Stimulated activated CD4-positive, alpha-beta T cell treated with anti-CD3 and anti-CD28 coated beads, Interleukin-12 subunit alpha, Interleukin-12 subunit beta, amount 100 ng/mL, for 24 hours (primary cell): Measurements from ENCODE around the gene ULK3.

Experiments used
- DNase-seq, 2 experiments: peaks; one replicate each; pipeline ENCODE4 v3.0.0-alpha.2; 2020; ENCODE audit warnings: low read depth in 2 of 2

Gene ULK3

GRCh38 chr15:74799255-74799855 lies 43.6 kb downstream of the ULK3 start:
- DNase-seq: no peak

- DNase-seq: no peak
Observed at GRCh38 chr15:74798388-74799254, 44.3 kb downstream of the ULK3 start.

- DNase-seq: no peak
Observed at GRCh38 chr15:74795966-74796625, 46.9 kb downstream of the ULK3 start.

- no peak for DNase-seq
Observed at GRCh38 chr15:74794970-74795349, 48.0 kb downstream of the ULK3 start.

- no peak for DNase-seq
Observed at GRCh38 chr15:74794248-74794969, 48.5 kb downstream of the ULK3 start.

GRCh38 chr15:74793135-74794028 lies 49.6 kb downstream of the ULK3 start:
- DNase-seq: no peak

- DNase-seq: no peak
Observed at GRCh38 chr15:74792227-74793016, 50.5 kb downstream of the ULK3 start.

GRCh38 chr15:74791667-74792066 lies 51.3 kb downstream of the ULK3 start:
- DNase-seq: no peak

- no peak for DNase-seq
Observed at GRCh38 chr15:74791007-74791406, 51.9 kb downstream of the ULK3 start.

- no peak for DNase-seq
Observed at GRCh38 chr15:74790080-74790916, 52.7 kb downstream of the ULK3 start.

GRCh38 chr15:74789741-74790079 lies 53.2 kb downstream of the ULK3 start:
- no peak for DNase-seq

- no peak for DNase-seq
Observed at GRCh38 chr15:74789171-74789631, 53.8 kb downstream of the ULK3 start.

GRCh38 chr15:74788683-74789151 lies 54.2 kb downstream of the ULK3 start:
- DNase-seq: no peak

GRCh38 chr15:74788042-74788682 lies 54.8 kb downstream of the ULK3 start:
- no peak for DNase-seq

- DNase-seq: peak; percentile 80 to 87
Observed at GRCh38 chr15:74787251-74788041, 55.5 kb downstream of the ULK3 start.

- no peak for DNase-seq
Observed at GRCh38 chr15:74786551-74787165, 56.3 kb downstream of the ULK3 start.
